ENCODE data around the gene BRWD1. TPM values are rescaled to one million over a fixed set of nuclear protein-coding genes. Genes with fewer than 3 reads are reported as not detected.

Gene BRWD1
- total RNA-seq, 4 donors from 2014 or later: 55.0 to 104 (median 67.9) TPM

DNA sequence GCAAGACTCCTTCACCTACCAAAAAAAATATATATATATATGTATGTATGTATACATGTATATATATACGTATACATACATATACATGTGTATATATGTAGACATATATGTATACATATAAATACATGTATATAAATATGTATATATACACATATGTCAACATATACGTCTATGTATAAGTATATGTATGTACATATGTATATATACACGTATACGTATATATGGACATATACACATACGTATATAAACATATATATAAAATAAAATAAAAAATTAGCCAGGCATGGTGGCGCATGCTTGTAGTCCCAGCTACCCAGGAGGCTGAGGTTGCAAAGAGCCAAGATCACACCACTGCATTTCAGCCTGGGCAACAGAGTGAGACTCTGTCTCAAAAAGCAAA lies 31.6 kb downstream of the BRWD1 start:
- Histone ChIP-seq H3K9me3 (no peaks in the 10 kb centered on the region), H3K4me1 (peaks cover 0 to 6% (median 2%) of the 10 kb centered on the region in 4 donors), H3K27ac (replicated peaks in 1 of 4) (no peak overlapping the region), H3K4me3 (no peak overlapping the region), H3K27me3 (no peaks in the 10 kb centered on the region), H3K36me3 (peaks cover 9 to 59% (median 27%) of the 10 kb centered on the region in 4 donors)
- TF ChIP-seq, protein P1, sequence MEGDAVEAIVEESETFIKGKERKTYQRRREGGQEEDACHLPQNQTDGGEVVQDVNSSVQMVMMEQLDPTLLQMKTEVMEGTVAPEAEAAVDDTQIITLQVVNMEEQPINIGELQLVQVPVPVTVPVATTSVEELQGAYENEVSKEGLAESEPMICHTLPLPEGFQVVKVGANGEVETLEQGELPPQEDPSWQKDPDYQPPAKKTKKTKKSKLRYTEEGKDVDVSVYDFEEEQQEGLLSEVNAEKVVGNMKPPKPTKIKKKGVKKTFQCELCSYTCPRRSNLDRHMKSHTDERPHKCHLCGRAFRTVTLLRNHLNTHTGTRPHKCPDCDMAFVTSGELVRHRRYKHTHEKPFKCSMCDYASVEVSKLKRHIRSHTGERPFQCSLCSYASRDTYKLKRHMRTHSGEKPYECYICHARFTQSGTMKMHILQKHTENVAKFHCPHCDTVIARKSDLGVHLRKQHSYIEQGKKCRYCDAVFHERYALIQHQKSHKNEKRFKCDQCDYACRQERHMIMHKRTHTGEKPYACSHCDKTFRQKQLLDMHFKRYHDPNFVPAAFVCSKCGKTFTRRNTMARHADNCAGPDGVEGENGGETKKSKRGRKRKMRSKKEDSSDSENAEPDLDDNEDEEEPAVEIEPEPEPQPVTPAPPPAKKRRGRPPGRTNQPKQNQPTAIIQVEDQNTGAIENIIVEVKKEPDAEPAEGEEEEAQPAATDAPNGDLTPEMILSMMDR (IDR thresholded peaks at IDR 0.05): no peak
- no peak for TF ChIP-seq EP300 (IDR thresholded peaks at IDR 0.05)
- TF ChIP-seq POLR2AphosphoS5 (IDR thresholded peaks at IDR 0.05): no peak
- TF ChIP-seq POLR2A (IDR thresholded peaks at IDR 0.05; ENCODE audit: low read depth): no peak
- intact Hi-C loops (cut with DNase I): no loop called here
- 90% methylated on average over 6 of the region's 6 CpGs for WGBS
- DNase-seq (ENCODE audit: extremely low spot score): no peak

GRCh38 chr21:39281207-39281606 lies 32.2 kb downstream of the BRWD1 start:
- H3K4me1 ChIP-seq: peaks cover 0 to 6% (median 2%) of the 10 kb centered on the region in 4 donors
- peaks cover 9 to 59% (median 24%) of the 10 kb centered on the region in 4 donors for H3K36me3 ChIP-seq
- no peaks in the 10 kb centered on the region for H3K9me3 ChIP-seq
- no peaks in the 10 kb centered on the region for H3K27me3 ChIP-seq
- no peak overlapping the region for H3K4me3 ChIP-seq
- WGBS: 90% methylated on average over 8 of the region's 8 CpGs
- DNase-seq (ENCODE audit: extremely low spot score): no peak
- intact Hi-C loops (cut with DNase I): no loop called here
- no peak overlapping the region for H3K27ac ChIP-seq (replicated peaks in 1 of 4)
- no peak for TF ChIP-seq POLR2A (IDR thresholded peaks at IDR 0.05; ENCODE audit: low read depth)
- no peak for TF ChIP-seq POLR2AphosphoS5 (IDR thresholded peaks at IDR 0.05)
- TF ChIP-seq, protein P1 (IDR thresholded peaks at IDR 0.05): no peak
- no peak for TF ChIP-seq EP300 (IDR thresholded peaks at IDR 0.05)

DNA sequence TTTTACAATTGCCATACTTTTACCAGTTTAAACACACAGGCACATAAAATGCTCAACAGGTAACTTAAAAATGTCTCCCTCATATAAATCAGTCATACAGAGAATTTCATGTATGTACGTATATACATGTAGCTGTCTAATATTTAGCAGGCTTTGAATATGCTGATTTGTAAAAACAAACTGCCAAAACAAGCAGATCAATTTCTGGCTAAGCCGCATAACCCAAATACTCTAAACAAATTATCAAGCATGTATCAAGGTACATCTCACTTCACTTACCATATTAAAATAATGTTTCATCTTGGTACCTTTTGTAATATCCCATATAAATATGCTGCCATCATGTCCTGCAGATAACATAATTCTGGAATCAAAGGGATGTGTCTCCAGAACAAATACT lies 43.8 kb downstream of the BRWD1 start:
- Histone ChIP-seq H3K4me3 (no peak overlapping the region), H3K4me1 (no peaks in the 10 kb centered on the region), H3K27ac (replicated peaks in 1 of 4) (no peak overlapping the region), H3K36me3 (peaks cover 63 to 100% (median 87%) of the 10 kb centered on the region in 4 donors), H3K9me3 (no peaks in the 10 kb centered on the region), H3K27me3 (no peaks in the 10 kb centered on the region)
- TF ChIP-seq POLR2A (IDR thresholded peaks at IDR 0.05; ENCODE audit: low read depth) (no peak), POLR2AphosphoS5 (IDR thresholded peaks at IDR 0.05) (no peak), EP300 (IDR thresholded peaks at IDR 0.05) (no peak)
- TF ChIP-seq, protein P1 (IDR thresholded peaks at IDR 0.05): no peak
- WGBS: 79% methylated on average over 2 of the region's 2 CpGs
- intact Hi-C loops (cut with DNase I): loop anchor here (10.0 kb wide), 1 partner anchor 55 kb away; no protein-coding TSS in a partner anchor
- DNase-seq (ENCODE audit: extremely low spot score): no peak

DNA sequence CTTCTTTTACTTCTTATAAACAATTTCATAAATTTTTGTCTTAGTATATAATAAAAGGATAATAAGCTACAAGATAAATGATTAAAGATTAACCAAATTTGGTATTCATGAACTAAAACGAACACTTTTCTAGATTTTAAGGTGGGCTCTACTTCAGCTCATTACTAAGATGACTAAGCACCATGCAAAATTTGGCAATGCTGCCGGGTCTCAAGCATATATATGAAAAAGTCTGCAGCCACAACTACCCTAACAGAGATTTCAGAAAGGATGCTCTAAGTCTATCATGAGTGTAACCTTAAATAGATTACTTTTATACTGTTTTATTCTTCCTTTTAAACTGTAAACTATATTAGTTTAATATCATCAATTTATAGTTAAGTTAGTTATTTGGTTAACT lies 47.8 kb downstream of the BRWD1 start:
- peaks cover 61 to 96% (median 86%) of the 10 kb centered on the region in 4 donors for H3K36me3 ChIP-seq
- H3K27ac ChIP-seq (replicated peaks in 1 of 4): no peak overlapping the region
- intact Hi-C loops (cut with DNase I): loop anchor here (10.0 kb wide), 1 partner anchor 51 kb away; no protein-coding TSS in a partner anchor
- no peak for DNase-seq (ENCODE audit: extremely low spot score)
- H3K4me1 ChIP-seq: no peaks in the 10 kb centered on the region
- H3K9me3 ChIP-seq: no peaks in the 10 kb centered on the region
- H3K27me3 ChIP-seq: no peaks in the 10 kb centered on the region
- H3K4me3 ChIP-seq: no peak overlapping the region
- WGBS: 39% methylated on average over 2 of the region's 2 CpGs
- TF ChIP-seq EP300 (IDR thresholded peaks at IDR 0.05) (no peak), POLR2AphosphoS5 (IDR thresholded peaks at IDR 0.05) (no peak), POLR2A (IDR thresholded peaks at IDR 0.05; ENCODE audit: low read depth) (no peak)
- TF ChIP-seq, protein P1 (IDR thresholded peaks at IDR 0.05): no peak

DNA sequence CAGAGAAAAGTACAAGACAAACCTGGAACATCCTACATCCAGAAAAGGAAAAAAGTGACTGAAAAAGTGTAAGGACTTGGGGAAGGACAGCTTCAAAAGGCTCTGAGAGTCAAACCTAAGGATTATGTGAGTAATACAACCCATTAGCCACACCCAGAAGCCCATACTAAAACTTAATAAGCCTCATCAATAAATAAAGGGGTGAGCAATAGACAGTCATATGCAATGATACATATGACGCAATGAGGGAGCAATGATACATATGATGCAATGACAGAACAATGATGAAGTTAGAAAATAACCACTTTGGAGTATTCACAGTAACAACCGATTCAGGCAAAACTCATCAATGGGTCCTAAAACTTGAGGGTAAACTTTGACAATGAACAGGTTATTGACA lies 50.1 kb downstream of the BRWD1 start:
- H3K27ac ChIP-seq (replicated peaks in 1 of 4): no peak overlapping the region
- H3K9me3 ChIP-seq: no peaks in the 10 kb centered on the region
- H3K4me1 ChIP-seq: no peaks in the 10 kb centered on the region
- intact Hi-C loops (cut with DNase I): loop anchor here (10.0 kb wide), 1 partner anchor 49 kb away; no protein-coding TSS in a partner anchor
- DNase-seq (ENCODE audit: extremely low spot score): no peak
- 87% methylated on average over 2 of the region's 2 CpGs for WGBS
- no peak for TF ChIP-seq POLR2AphosphoS5 (IDR thresholded peaks at IDR 0.05)
- no peak for TF ChIP-seq POLR2A (IDR thresholded peaks at IDR 0.05; ENCODE audit: low read depth)
- TF ChIP-seq, protein P1 (IDR thresholded peaks at IDR 0.05): no peak
- no peak for TF ChIP-seq EP300 (IDR thresholded peaks at IDR 0.05)
- H3K4me3 ChIP-seq: no peak overlapping the region
- peaks cover 44 to 96% (median 73%) of the 10 kb centered on the region in 4 donors for H3K36me3 ChIP-seq
- H3K27me3 ChIP-seq: no peaks in the 10 kb centered on the region

All from esophagus muscularis mucosa (tissue), 4 donors.